Left ventricle myocardium inferior (tissue), 1 donor: ENCODE measurements around the gene MARVELD3. TPM values are rescaled to one million over a fixed set of nuclear protein-coding genes. Genes with fewer than 3 reads are reported as not detected.
"Not testable (repeated sequence)": the region's sequence is repeated elsewhere in the genome, so short reads cannot be mapped to it uniquely, and the experiment has no call there.

Experiments used
- DNase-seq: peaks from one replicate; pipeline ENCODE4 v3.0.0-alpha.2; 2020
- H3K27ac ChIP-seq: fragments of 200-600 bp; replicated peaks from 2 replicates; pipeline ENCODE4 v1.8.0; 2021
- H3K27me3 ChIP-seq: fragments of 200-600 bp; 2 replicates; pipeline ENCODE4 v1.8.0; 2021; ENCODE audit warnings: low read depth
- H3K36me3 ChIP-seq: fragments of 200-600 bp; 2 replicates; pipeline ENCODE4 v1.8.0; 2021
- H3K4me1 ChIP-seq: fragments of 200-600 bp; 2 replicates; pipeline ENCODE4 v1.8.0; 2021
- H3K4me3 ChIP-seq: fragments of 200-600 bp; 2 replicates; pipeline ENCODE4 v1.8.0; 2021; ENCODE audit warnings: mild to moderate bottlenecking, moderate library complexity
- H3K9me3 ChIP-seq: fragments of 200-600 bp; replicated peaks from 2 replicates; pipeline ENCODE4 v1.8.0; 2021
- intact Hi-C: fragments of 100-400 bp; cut with micrococcal nuclease; formaldehyde crosslinking; loops from one replicate; pipeline ENCODE4 v1.11.0; 2022
- total RNA-seq: library from RNA; stranded (reverse); fragmentation: NEBNext Ultra II Directional; extraction: Animal tissue kit (Norgen Biotek cat#: 25700); gene quantifications from one replicate; pipeline ENCODE4 v1.2.1, GENCODE V29; 2021
- TF ChIP-seq, protein P1 (sequence below): fragments of 200-600 bp; IDR thresholded peaks from 2 replicates; pipeline ENCODE4 v1.8.0; 2021; ENCODE audit warnings: antibody characterized with exemption, mild to moderate bottlenecking, borderline replicate concordance
- donor health status: DM: no; HTN: yes; CAD: no; lungs with severe emphysema.

The MARVELD3 gene
- total RNA-seq, 1 donor from 2014 or later: not detected

DNA sequence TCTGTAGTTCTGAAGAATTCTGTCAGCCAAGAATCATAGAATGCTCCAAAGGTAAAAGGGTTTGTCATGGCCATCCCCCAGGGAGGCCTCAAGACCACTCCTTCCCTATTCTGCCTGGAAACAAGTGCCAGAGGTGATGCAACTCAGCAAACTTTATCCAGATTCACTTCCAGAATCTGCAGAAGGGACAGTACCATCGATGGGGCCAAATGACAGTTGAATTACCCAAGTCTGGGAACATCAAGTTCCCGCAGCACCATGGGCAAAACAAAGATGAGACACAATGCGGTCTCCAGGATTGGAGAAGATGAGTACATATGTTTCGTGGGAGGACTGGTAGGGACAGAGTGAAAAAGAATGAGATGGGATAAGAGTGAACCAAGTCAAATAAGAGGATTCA lies 35.4 kb upstream of the MARVELD3 start:
- TF ChIP-seq, protein P1, sequence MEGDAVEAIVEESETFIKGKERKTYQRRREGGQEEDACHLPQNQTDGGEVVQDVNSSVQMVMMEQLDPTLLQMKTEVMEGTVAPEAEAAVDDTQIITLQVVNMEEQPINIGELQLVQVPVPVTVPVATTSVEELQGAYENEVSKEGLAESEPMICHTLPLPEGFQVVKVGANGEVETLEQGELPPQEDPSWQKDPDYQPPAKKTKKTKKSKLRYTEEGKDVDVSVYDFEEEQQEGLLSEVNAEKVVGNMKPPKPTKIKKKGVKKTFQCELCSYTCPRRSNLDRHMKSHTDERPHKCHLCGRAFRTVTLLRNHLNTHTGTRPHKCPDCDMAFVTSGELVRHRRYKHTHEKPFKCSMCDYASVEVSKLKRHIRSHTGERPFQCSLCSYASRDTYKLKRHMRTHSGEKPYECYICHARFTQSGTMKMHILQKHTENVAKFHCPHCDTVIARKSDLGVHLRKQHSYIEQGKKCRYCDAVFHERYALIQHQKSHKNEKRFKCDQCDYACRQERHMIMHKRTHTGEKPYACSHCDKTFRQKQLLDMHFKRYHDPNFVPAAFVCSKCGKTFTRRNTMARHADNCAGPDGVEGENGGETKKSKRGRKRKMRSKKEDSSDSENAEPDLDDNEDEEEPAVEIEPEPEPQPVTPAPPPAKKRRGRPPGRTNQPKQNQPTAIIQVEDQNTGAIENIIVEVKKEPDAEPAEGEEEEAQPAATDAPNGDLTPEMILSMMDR: no peak
- intact Hi-C loops: no loop called here
- no peak for DNase-seq
- no peaks in the 10 kb centered on the region for H3K36me3 ChIP-seq
- no peak overlapping the region for H3K4me3 ChIP-seq
- H3K9me3 ChIP-seq: no peaks in the 10 kb centered on the region
- H3K27ac ChIP-seq: no peak overlapping the region
- peaks cover 50% of the 10 kb centered on the region for H3K27me3 ChIP-seq
- H3K4me1 ChIP-seq: no peaks in the 10 kb centered on the region

DNA sequence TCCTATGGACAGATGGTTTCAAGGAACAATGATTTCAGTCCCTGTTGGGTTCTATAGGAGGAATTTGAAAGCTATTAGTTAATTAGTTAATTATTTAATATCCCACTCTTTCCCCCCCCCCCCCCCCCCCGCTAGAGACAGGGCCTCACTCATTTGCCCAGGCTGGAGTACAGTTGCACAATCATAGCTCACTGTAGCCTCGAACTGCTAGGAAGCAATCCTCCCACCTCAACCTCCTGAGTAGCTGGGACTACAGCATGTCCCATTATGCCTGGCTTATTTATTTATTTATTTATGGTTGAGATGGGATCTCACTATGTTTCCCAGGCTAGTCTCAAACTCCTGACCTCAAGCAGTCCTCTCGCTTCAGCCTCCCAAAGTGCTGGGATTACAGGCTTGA lies 34.1 kb upstream of the MARVELD3 start:
- H3K4me1 ChIP-seq: no peaks in the 10 kb centered on the region
- no peaks in the 10 kb centered on the region for H3K36me3 ChIP-seq
- H3K9me3 ChIP-seq: no peaks in the 10 kb centered on the region
- intact Hi-C loops: no loop called here
- no peak for DNase-seq
- no peak overlapping the region for H3K4me3 ChIP-seq
- H3K27me3 ChIP-seq: peaks cover 44% of the 10 kb centered on the region
- no peak overlapping the region for H3K27ac ChIP-seq
- TF ChIP-seq, protein P1: no peak

DNA sequence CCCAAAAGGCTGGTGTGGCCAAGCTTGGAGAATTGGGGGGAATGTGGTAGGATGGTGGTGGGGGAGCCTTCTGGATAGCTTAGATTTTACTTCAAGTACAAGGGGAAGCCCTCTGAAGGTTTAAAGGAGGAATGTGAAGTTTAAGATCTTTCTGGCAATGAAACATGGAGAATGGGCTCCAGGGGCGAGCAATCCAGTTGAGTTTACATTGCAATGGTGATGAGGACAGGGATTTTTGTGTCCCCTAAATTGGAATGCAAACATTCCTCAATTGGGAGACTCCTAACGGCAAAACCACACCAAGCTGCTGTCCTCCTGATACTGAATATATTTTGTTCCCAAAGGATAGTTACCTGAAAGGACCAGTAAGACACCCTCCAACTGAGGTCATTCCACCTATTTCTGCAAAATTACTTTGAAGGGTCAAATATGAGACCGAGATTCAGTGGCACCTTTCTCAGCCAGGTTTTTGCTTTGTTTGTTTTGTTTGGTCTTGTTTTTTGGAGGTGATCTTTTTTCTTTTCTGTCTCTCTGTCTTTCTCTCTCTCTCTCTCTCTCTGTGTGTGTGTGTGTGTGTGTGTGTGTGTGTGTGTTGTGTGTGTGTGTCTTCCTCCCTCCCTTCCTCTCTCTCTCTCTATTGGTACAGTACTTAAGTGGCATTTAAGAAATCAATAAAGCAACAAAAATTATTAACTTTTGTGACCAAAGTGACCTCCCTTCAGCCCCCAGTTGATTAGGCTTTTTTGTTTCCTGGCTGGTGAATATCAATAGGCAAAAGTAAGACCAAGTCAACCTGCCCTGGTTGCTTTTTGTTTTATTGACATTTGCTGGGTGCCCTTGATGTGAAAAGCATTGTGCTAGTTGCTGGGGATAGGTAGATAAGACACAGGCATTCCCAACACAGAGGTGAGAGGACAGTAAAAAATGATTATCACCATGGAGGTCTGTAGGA lies 32.7 kb upstream of the MARVELD3 start:
- no peak overlapping the region for H3K4me3 ChIP-seq
- H3K9me3 ChIP-seq: no peaks in the 10 kb centered on the region
- H3K27me3 ChIP-seq: peaks cover 34% of the 10 kb centered on the region
- H3K36me3 ChIP-seq: no peaks in the 10 kb centered on the region
- H3K4me1 ChIP-seq: no peaks in the 10 kb centered on the region
- no peak for DNase-seq
- intact Hi-C loops: no loop called here
- TF ChIP-seq, protein P1: no peak
- H3K27ac ChIP-seq: no peak overlapping the region

DNA sequence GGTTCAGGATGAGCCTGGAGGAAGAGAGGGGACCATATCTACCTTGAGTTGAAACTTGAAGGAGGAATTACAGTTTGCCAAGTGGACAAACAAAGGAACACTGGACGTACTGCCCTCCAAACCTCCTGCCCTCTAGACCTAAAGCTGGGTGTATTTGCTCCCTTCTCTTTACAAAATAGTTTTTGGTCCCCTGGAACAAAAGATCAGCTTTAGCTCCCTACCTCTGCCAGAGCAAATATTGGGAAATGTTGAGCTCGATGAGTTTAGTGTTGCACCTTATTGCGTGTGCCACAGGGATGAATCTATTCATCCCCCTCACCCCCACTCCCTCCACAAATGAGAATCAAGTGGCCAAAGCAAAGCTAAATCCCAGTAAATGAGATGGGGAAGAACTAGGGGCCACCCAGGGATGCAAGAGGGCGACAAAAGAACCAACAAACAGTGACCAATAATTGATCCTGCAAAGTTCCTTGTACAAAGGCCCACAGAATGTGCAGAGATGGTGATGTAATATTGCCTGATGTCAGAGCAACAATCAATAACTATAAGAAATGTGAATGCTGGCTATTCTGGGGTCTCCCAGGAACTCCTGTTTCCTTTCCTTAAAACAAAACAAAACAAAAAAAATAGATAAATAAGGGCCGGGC lies 31.9 kb upstream of the MARVELD3 start:
- peaks cover 34% of the 10 kb centered on the region for H3K27me3 ChIP-seq
- TF ChIP-seq, protein P1: no peak
- H3K4me3 ChIP-seq: no peak overlapping the region
- H3K36me3 ChIP-seq: no peaks in the 10 kb centered on the region
- no peaks in the 10 kb centered on the region for H3K4me1 ChIP-seq
- H3K9me3 ChIP-seq: peaks cover 5% of the 10 kb centered on the region
- intact Hi-C loops: no loop called here
- no peak overlapping the region for H3K27ac ChIP-seq
- no peak for DNase-seq

DNA sequence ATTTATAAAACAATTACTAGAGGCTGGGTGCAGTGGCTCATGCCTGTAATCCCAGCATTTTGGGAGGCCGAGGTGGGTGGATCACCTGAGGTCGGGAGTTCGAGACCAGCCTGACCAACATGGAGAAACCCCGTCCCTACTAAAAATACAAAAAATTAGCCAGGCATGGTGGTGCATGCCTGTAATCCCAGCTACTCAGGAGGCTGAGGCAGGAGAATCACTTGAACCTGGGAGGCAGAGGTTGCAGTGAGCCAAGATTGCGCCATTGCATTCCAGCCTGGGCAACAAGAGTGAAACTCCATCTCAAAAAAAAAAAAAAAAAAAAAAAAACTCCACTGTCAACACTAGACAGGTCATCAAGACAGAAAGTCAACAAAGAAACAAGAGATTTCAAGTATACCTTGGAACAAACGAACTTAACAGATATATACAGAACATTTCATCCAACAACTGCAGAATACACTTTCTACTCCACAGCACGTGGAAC lies 30.6 kb upstream of the MARVELD3 start:
- H3K9me3 ChIP-seq, H3K36me3 ChIP-seq, H3K4me3 ChIP-seq, H3K4me1 ChIP-seq, DNase-seq, intact Hi-C loops, H3K27ac ChIP-seq: not testable (repeated sequence)
- H3K27me3 ChIP-seq: peaks cover 33% of the 10 kb centered on the region

DNA sequence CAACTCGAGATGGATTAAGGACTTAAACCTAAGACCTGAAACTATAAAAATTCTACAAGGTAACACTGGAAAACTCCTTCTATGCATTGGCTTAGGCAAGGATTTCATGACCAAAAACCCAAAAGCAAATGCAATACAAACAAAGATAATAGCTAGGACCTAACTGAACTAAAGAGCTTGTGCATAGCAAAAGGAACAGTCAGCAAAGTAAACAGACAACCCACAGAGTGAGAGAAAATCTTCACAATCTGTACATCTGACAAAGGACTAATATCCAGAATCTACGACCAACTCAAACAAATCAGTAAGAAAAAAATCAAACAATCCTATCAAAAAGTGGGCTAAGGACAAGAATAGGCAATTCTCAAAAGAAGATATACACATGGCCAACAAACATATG lies 27.6 kb upstream of the MARVELD3 start:
- DNase-seq, H3K4me3 ChIP-seq, intact Hi-C loops, H3K4me1 ChIP-seq, H3K36me3 ChIP-seq, H3K27ac ChIP-seq, H3K9me3 ChIP-seq: not testable (repeated sequence)
- H3K27me3 ChIP-seq: peaks cover 19% of the 10 kb centered on the region
